ENCODE measurements around the gene GNAI3.

GNAI3 gene

GRCh38 chr1:109641078-109641740 lies 92.8 kb downstream of the GNAI3 start:
- no peaks in the 10 kb centered on the region for H3K36me3 Mint-ChIP-seq
- peaks cover 13% of the 10 kb centered on the region for H3K4me1 Mint-ChIP-seq
- CTCF ChIA-PET, result interaction anchor here (0.8 to 12.4 kb wide), 31 partner anchors 10 to 411 kb away, joined by 3 to 326 read pairs (median 7); partner anchors contain the start of genes AHCYL1, AMPD2, GNAI3 and GNAT2
- no peak overlapping the region for H3K4me3 Mint-ChIP-seq
- H3K27ac Mint-ChIP-seq, result no peak overlapping the region
- DNase-seq, result no peak
- H3K9me3 Mint-ChIP-seq, result no peaks in the 10 kb centered on the region
- peaks cover 41% of the 10 kb centered on the region for H3K27me3 Mint-ChIP-seq

GRCh38 chr1:109641861-109642260 lies 93.4 kb downstream of the GNAI3 start:
- CTCF ChIA-PET, result interaction anchor here (1.3 to 12.4 kb wide), 10 partner anchors 9 to 340 kb away, joined by 3 to 326 read pairs (median 37); partner anchors contain the start of genes AHCYL1, GNAI3, GPR61 and GSTM4
- Mint-ChIP-seq H3K36me3 (no peaks in the 10 kb centered on the region), H3K4me1 (peaks cover 13% of the 10 kb centered on the region), H3K9me3 (no peaks in the 10 kb centered on the region), H3K4me3 (no peak overlapping the region), H3K27ac (no peak overlapping the region), H3K27me3 (peaks cover 38% of the 10 kb centered on the region)
- no peak for DNase-seq

GRCh38 chr1:109642626-109643025 lies 94.2 kb downstream of the GNAI3 start:
- Mint-ChIP-seq H3K4me3 (no peak overlapping the region), H3K9me3 (no peaks in the 10 kb centered on the region), H3K27me3 (peaks cover 33% of the 10 kb centered on the region), H3K27ac (no peak overlapping the region), H3K36me3 (no peaks in the 10 kb centered on the region), H3K4me1 (peaks cover 13% of the 10 kb centered on the region)
- no peak for DNase-seq
- CTCF ChIA-PET, result interaction anchor here (0.6 to 12.4 kb wide), 11 partner anchors 9 to 339 kb away, joined by 3 to 326 read pairs (median 3); partner anchors contain the start of genes AHCYL1, EPS8L3 and GSTM2

GRCh38 chr1:109643385-109644230 lies 95.2 kb downstream of the GNAI3 start:
- Mint-ChIP-seq H3K36me3 (no peaks in the 10 kb centered on the region), H3K4me3 (no peak overlapping the region), H3K27me3 (peaks cover 37% of the 10 kb centered on the region), H3K4me1 (peaks cover 13% of the 10 kb centered on the region), H3K9me3 (no peaks in the 10 kb centered on the region), H3K27ac (peak overlapping the region; percentile 5)
- CTCF ChIA-PET, result interaction anchor here (0.7 to 12.4 kb wide), 11 partner anchors 8 to 338 kb away, joined by 3 to 326 read pairs (median 3); partner anchors contain the start of genes AHCYL1, EPS8L3 and GSTM2
- peak; percentile 92 for DNase-seq

- no peaks in the 10 kb centered on the region for H3K9me3 Mint-ChIP-seq
- H3K4me3 Mint-ChIP-seq, result no peak overlapping the region
- H3K4me1 Mint-ChIP-seq, result peaks cover 13% of the 10 kb centered on the region
- CTCF ChIA-PET, result interaction anchor here (2.0 to 12.4 kb wide), 4 partner anchors 8 to 337 kb away, joined by 8 to 326 read pairs (median 72); partner anchors contain the start of gene AHCYL1
- H3K27ac Mint-ChIP-seq, result no peak overlapping the region
- no peak for DNase-seq
- no peaks in the 10 kb centered on the region for H3K36me3 Mint-ChIP-seq
- H3K27me3 Mint-ChIP-seq, result peaks cover 28% of the 10 kb centered on the region
These were observed 96.3 kb downstream of the GNAI3 start for GRCh38 chr1:109644670-109645069.

- H3K36me3 Mint-ChIP-seq, result no peaks in the 10 kb centered on the region
- H3K4me3 Mint-ChIP-seq, result no peak overlapping the region
- H3K4me1 Mint-ChIP-seq, result peaks cover 2% of the 10 kb centered on the region
- DNase-seq, result no peak
- H3K9me3 Mint-ChIP-seq, result no peaks in the 10 kb centered on the region
- CTCF ChIA-PET, result interaction anchor here (0.8 to 6.2 kb wide), 10 partner anchors 9 to 335 kb away, joined by 3 to 70 read pairs (median 6); partner anchors contain the start of gene AHCYL1
- H3K27me3 Mint-ChIP-seq, result peaks cover 35% of the 10 kb centered on the region
- H3K27ac Mint-ChIP-seq, result no peak overlapping the region
These were observed 101.1 kb downstream of the GNAI3 start for GRCh38 chr1:109649491-109649914.

GRCh38 chr1:109650609-109651008 lies 102.2 kb downstream of the GNAI3 start:
- Mint-ChIP-seq H3K4me3 (no peak overlapping the region), H3K27me3 (peaks cover 36% of the 10 kb centered on the region), H3K36me3 (no peaks in the 10 kb centered on the region), H3K9me3 (no peaks in the 10 kb centered on the region), H3K27ac (no peak overlapping the region), H3K4me1 (peaks cover 11% of the 10 kb centered on the region)
- CTCF ChIA-PET, result interaction anchor here (0.7 to 6.2 kb wide), 9 partner anchors 10 to 334 kb away, joined by 3 to 70 read pairs (median 7); partner anchors contain the start of gene AHCYL1
- DNase-seq, result no peak

- CTCF ChIA-PET, result interaction anchor here (0.8 to 6.2 kb wide), 5 partner anchors 9 to 122 kb away, joined by 4 to 70 read pairs (median 28); no protein-coding TSS in a partner anchor
- no peaks in the 10 kb centered on the region for H3K36me3 Mint-ChIP-seq
- no peak for DNase-seq
- H3K9me3 Mint-ChIP-seq, result no peaks in the 10 kb centered on the region
- H3K4me3 Mint-ChIP-seq, result no peak overlapping the region
- H3K4me1 Mint-ChIP-seq, result peaks cover 21% of the 10 kb centered on the region
- no peak overlapping the region for H3K27ac Mint-ChIP-seq
- H3K27me3 Mint-ChIP-seq, result peaks cover 43% of the 10 kb centered on the region
These were observed 104.0 kb downstream of the GNAI3 start for GRCh38 chr1:109652402-109652801.

GRCh38 chr1:109653306-109653705 lies 104.9 kb downstream of the GNAI3 start:
- no peak overlapping the region for H3K27ac Mint-ChIP-seq
- CTCF ChIA-PET, result interaction anchor here (1.1 to 6.2 kb wide), 2 partner anchors 10 to 13 kb away, joined by 8 to 70 read pairs; no protein-coding TSS in a partner anchor
- H3K9me3 Mint-ChIP-seq, result no peaks in the 10 kb centered on the region
- H3K4me3 Mint-ChIP-seq, result no peak overlapping the region
- peaks cover 21% of the 10 kb centered on the region for H3K4me1 Mint-ChIP-seq
- peaks cover 46% of the 10 kb centered on the region for H3K27me3 Mint-ChIP-seq
- H3K36me3 Mint-ChIP-seq, result no peaks in the 10 kb centered on the region
- no peak for DNase-seq

- Mint-ChIP-seq H3K4me1 (peaks cover 21% of the 10 kb centered on the region), H3K9me3 (no peaks in the 10 kb centered on the region), H3K4me3 (peak overlapping the region; percentile 7), H3K27ac (no peak overlapping the region), H3K36me3 (no peaks in the 10 kb centered on the region), H3K27me3 (peaks cover 42% of the 10 kb centered on the region)
- CTCF ChIA-PET, result interaction anchor here (1.0 to 1.8 kb wide), 3 partner anchors 14 to 330 kb away, joined by 3 to 15 read pairs (median 3); partner anchors contain the start of gene AHCYL1
- no peak for DNase-seq
These were observed 106.1 kb downstream of the GNAI3 start for GRCh38 chr1:109654519-109654918.

GRCh38 chr1:109655615-109656519 lies 107.5 kb downstream of the GNAI3 start, which contains the start of gene GSTM4:
TSS of gene GSTM4 (plus strand) at chr1:109656099. CDS start at chr1:109656390, 291 bp downstream.
- CTCF ChIA-PET, result interaction anchor here (1.0 to 1.8 kb wide), 3 partner anchors 15 to 329 kb away, joined by 3 to 15 read pairs (median 3); partner anchors contain the start of gene AHCYL1
- Mint-ChIP-seq H3K27me3 (peaks cover 42% of the 10 kb centered on the region), H3K4me1 (peaks cover 21% of the 10 kb centered on the region), H3K4me3 (peak within 1 kb of the TSS; percentile 84), H3K36me3 (no peaks in the 10 kb centered on the region), H3K9me3 (no peaks in the 10 kb centered on the region), H3K27ac (peak within 1 kb of the TSS; percentile 71)
- peak; percentile 80 for DNase-seq

GRCh38 chr1:109657395-109657794 lies 109.0 kb downstream of the GNAI3 start:
- DNase-seq, result no peak
- Mint-ChIP-seq H3K36me3 (no peaks in the 10 kb centered on the region), H3K27ac (no peak overlapping the region), H3K9me3 (no peaks in the 10 kb centered on the region), H3K4me3 (peak overlapping the region; percentile 40), H3K27me3 (peaks cover 32% of the 10 kb centered on the region), H3K4me1 (peaks cover 21% of the 10 kb centered on the region)
- CTCF ChIA-PET, result no interaction called here

GRCh38 chr1:109657970-109658369 lies 109.6 kb downstream of the GNAI3 start:
- H3K27me3 Mint-ChIP-seq, result peaks cover 27% of the 10 kb centered on the region
- no peaks in the 10 kb centered on the region for H3K36me3 Mint-ChIP-seq
- CTCF ChIA-PET, result no interaction called here
- no peaks in the 10 kb centered on the region for H3K9me3 Mint-ChIP-seq
- H3K4me3 Mint-ChIP-seq, result no peak overlapping the region
- no peak for DNase-seq
- peaks cover 21% of the 10 kb centered on the region for H3K4me1 Mint-ChIP-seq
- H3K27ac Mint-ChIP-seq, result no peak overlapping the region

Data from activated naive CD4-positive, alpha-beta T cell treated with anti-CD3 and anti-CD28 coated beads, Interleukin-2, amount 10 ng/mL, durations not matched to agents 7 days and 5 days (primary cell).